T follicular helper cell (primary cell): ENCODE data around the gene CDH1.
"Not testable (repeated sequence)": the region's sequence is repeated elsewhere in the genome, so short reads cannot be mapped to it uniquely, and the experiment has no call there.

Experiments
- DNase-seq: peaks from one replicate; pipeline ENCODE4 v3.0.0-alpha.2; 2020; ENCODE audit warnings: low read depth
- total RNA-seq, 2 experiments: gene quantifications; one replicate each; lab custom pipeline; 2026; lab: John Stamatoyannopoulos, UW

CDH1 gene
- total RNA-seq = 0.96 to 1.1 reads per million in 2 experiments

DNA sequence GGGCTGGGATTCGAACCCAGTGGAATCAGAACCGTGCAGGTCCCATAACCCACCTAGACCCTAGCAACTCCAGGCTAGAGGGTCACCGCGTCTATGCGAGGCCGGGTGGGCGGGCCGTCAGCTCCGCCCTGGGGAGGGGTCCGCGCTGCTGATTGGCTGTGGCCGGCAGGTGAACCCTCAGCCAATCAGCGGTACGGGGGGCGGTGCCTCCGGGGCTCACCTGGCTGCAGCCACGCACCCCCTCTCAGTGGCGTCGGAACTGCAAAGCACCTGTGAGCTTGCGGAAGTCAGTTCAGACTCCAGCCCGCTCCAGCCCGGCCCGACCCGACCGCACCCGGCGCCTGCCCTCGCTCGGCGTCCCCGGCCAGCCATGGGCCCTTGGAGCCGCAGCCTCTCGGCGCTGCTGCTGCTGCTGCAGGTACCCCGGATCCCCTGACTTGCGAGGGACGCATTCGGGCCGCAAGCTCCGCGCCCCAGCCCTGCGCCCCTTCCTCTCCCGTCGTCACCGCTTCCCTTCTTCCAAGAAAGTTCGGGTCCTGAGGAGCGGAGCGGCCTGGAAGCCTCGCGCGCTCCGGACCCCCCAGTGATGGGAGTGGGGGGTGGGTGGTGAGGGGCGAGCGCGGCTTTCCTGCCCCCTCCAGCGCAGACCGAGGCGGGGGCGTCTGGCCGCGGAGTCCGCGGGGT, at the start of gene CDH1:
Gene CDH1 (plus strand): TSS at position 247 of the 684 bp plus-strand sequence. CDS start 124 bp downstream, at position 371.
- DNase-seq = no peak

DNA sequence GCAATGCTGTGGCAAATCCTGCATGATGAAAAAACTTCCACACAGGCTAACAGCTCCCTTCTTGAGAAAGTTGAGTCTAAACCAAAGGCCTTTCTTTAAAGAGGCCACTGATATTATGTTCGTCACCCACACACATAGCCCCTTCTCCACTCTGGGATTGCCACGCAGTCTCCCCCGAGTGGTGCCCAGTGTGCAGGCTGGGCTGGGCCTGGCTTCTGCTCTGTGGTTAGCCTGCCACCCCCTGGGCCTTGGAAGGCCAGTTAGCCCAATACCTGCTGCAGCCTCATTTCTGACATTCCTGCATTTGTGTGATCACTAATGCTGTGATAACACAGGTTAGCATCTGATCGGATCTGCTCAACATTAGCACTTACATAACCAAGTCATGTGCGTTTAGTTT, 47.2 kb upstream of the CDH1 start:
- DNase-seq = no peak

DNA sequence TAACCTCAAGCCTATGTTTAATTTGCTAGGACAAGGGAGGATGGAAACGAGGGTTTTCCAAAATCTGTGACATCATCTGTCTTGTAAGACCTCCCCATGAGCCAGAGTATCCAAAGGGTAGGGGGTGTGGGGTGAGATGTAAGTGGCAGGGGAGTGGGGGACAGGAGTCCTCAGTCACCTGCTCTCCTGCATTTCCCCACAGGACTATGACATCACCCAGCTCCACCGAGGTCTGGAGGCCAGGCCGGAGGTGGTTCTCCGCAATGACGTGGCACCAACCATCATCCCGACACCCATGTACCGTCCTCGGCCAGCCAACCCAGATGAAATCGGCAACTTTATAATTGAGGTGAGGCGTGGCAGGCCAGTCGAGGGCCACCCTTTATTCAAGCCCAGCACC, 41.5 kb upstream of the CDH1 start:
- DNase-seq = no peak

DNA sequence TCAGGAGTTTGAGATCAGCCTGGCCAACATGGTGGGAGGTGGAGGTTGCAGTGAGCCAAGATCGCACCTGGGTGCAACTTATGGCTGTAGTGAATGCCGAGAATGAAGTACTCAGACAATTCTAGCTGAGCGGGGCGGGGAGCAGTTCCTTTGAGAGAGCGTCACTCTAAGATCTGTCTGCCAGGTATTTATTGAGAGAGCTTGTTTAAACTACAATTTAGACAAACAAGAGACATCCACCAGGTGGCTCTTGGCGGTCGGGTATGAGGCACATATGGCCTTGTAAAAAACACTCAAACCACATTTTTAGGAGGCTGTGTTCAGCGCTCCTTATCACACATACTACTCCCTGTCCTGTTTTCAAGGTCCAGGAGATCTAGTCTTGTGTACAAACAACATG, 40.6 kb upstream of the CDH1 start:
- DNase-seq = no peak

DNA sequence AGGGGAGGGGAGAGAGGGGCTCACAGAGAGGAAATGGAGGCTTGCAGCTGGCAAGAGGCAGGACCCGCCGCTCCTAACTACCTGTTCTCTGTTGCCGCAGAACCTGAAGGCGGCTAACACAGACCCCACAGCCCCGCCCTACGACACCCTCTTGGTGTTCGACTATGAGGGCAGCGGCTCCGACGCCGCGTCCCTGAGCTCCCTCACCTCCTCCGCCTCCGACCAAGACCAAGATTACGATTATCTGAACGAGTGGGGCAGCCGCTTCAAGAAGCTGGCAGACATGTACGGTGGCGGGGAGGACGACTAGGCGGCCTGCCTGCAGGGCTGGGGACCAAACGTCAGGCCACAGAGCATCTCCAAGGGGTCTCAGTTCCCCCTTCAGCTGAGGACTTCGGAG, 39.0 kb upstream of the CDH1 start:
- DNase-seq = no peak

DNA sequence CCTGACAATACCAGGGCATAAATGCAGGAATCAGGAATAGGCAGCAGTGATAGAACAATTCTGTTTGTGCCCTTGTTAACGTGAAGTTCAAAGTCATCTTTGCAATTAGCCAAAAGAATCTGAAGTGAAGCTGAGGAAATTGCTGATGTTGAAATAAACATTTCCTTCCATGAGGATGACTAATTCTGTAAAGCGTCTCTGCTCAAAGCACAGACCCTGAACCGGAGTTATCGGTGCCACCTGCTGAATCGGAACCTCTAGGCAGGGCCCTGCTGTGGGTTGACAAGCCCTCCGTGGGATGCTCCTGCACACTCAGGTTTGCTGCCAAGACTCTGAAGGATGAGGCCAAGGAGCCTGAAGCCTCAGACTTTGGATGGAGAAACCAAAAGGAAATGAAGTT, 37.0 kb upstream of the CDH1 start:
- DNase-seq = no peak

DNA sequence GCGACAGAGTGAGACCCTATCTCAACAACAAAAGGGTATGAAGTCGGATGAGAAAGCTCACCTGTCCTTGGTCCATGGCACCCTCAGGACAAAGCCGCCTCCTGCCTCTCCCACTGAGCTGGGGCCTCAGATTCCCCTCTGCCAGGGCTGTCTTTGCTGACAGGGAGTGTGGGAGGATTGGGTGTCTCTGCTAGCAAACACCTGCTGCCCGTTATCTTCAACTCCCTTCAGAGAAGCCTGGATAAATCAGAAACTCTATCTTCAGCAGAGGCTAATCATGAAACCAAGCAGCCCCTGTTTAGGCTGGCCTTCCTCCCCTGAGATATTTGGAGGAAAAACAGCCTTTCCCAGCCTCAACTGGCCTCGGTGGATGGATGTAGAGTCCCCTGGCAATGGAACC, 36.3 kb upstream of the CDH1 start:
- no peak for DNase-seq

DNA sequence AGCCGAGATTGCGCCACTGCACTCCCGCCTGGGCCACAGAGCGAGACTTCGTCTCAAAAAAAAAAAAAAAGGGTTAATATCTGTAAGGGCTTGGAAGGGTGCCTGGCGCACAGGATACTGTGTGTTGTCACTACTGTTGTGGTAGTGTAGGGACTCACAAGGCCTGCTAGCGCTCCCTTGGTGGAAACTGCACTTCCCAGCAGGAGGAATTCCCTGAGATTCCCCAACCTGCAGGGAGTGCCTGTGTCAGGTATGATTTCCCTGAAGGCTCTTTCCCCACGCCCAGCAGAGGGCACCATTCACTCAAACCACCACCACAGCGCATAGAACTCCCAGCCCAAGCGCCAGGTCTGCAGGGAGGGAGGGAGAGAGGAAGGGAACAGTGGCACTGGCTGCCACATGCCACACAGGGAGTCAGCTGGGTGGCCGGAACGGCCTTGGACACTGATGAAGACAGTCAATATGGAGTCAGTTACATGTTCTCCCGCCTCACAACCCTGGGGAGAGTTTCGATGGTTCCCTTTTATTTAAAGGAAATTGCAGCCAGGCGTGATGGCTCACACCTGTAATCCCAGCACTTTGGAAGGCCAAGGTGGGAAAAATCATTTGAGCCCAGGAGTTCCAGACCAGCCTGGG, 32.7 kb upstream of the CDH1 start:
- DNase-seq = peak; percentile 11

DNA sequence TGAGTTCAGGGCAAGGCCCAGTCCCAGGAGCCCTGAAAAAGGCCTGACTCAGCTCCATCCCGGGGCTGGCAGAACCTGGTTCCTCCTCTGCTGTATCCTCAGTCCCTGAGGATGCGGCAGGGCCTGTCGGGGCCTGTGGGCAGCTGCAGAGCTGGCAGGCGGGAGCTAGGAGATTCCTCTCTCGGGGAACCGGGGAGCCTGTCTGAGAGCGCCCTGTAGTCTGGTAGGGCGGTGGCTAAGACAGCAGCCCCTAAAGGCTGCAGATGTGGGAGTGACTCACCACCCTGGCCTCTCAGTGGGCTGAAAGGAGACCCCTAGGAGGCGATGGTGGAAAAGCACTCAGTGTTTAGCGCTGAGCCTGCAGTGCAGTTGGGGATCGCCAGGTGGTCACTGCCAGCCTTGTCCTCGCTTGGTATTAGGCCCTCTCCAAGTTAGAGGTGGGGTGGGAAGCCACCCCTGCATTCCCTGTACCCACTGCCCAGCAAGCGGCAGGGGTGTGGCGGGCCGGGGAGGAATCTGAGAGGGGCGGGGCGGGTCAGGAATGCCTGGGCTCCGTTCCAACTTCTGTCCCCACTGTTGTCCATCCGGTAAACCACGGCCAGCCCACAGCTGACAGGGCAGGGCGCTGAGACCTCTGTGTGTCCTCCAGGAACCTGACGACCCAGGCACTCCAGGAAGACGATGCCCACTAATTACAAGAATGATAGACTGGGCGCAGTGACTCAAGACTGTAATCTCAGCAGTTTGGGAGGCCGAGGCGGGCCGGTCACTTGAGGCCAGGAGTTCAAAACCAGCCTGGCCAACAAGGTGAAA, 29.5 kb upstream of the CDH1 start:
- no peak for DNase-seq

DNA sequence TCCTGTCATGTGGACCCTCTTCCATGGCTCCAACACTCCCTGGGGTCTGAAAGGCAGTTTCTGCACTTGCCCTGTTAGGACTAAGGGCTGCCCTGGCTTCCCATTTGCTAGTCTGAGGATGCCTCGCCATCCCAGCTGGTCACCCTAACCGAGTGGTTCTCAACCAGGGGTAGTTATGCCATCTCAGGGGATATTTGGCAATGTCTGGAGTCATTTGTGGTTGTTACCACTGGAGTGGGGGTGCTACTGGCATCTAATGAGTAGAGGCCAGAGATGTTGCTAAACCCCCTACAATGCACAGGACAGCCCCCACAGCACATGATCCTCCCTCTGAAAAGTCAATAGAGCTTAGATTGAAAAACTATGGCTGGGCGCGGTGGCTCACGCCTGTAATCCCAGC, 26.9 kb upstream of the CDH1 start:
- DNase-seq = no peak

DNA sequence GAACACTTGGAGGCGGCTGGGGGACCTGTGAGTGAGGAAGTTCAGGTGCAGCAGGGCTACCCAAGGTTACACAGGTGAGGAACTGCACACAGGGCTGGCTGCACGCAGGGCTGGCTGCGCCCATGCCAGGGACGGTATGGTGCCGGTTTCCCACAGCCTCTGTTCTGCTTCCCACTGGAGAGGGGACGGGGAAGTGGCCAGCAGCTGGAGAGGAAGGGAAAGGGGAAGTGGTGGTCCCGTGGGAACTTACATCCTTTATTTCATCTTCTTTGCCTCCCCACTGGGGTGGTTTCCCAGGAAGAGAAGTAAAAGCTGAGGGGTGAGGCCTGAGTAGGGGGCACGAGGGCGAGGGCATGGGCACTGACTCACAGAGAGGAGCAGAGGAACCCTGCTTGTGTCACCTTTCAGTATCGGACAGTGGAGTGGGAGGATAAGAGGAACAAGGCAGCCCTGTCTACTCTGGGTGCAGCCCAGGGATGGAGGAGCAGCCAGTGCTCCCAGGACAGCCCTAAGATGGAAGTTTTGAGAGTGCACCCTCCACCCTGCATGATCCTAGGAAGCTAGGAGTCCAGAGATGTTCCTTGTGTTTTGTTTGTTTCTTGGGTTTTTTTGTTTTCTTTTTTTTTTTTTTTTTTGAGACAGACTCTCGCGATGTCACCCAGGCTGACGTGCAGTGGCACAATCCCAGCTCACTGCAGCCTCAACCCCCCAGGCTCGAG, 25.5 kb upstream of the CDH1 start:
- no peak for DNase-seq

DNA sequence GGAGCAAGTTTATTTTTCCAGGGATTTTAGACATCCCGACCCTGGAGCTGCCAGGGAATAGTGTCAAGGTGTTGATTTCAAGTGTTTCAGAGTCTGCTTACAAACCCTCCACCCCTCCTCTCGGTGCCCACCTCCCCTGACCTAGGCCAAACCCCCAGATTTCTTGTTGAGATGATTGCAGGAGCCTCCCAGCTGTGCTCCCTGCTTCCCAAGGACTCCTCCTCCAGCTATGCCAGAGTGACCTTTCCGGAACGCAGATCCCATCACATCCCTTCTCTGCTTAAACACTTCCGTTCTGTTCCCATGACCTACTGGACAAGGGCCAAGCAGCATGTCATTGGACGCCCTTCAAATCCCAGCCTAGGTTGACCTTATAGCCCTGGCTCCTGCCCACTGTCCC, 23.7 kb upstream of the CDH1 start:
- DNase-seq = no peak

DNA sequence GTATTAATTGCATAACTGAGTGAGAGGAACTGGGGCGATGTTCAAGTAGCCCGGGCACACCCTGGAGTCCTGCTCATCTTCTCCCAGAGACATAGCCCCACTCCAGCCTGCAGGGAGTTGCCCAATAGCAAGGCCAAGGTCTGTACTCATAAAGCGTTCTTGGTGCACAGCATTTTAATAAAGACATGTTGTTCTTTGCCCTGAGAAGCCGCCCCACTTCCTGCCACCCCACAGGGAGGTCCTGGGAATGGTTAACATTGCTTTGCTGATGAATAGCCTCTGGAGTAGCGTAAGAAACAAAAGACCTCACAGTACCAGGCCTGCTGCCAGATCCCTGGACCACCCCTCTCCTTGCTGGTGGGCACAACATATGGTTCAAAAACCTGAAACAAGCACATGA, 21.6 kb upstream of the CDH1 start:
- no peak for DNase-seq

DNA sequence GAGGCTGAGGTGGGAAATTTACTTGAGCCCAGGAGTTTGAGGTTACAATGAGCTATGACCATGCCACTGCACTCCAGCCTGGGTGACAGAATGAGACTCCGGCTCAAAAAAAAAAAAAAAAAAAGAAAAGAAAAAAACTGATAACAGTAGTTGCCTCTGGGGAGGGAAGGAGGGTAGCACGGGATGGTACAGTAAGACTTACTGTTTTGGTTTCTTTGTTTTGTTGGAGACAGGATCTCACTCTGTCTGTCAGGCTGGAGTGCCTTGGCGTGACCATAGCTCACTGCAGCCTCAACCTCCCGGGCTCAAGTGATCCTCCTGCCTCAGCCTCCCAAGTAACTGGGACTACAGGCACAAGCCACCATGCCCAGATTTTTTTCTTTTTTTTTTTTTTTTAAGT, 20.6 kb upstream of the CDH1 start:
- not testable (repeated sequence) for DNase-seq

DNA sequence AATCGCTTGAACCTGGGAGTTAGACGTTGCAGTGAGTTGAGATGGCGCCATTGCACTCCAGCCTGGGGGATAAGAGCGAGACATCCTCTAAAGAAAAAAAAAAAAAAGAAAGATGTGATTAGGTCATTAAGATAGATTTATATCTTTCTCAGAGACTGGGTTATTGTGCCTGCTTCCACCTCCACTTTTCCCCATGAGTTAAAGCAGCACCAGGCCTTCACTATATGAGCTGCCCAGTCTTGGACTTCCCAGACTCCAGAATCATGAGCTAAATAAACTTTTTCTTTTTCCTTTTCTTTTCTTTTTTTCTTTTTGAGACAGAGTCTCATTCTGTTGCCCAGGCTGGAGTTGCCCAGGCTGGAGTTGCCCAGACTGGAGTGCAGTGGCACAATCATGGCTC, 19.4 kb upstream of the CDH1 start:
- no peak for DNase-seq

DNA sequence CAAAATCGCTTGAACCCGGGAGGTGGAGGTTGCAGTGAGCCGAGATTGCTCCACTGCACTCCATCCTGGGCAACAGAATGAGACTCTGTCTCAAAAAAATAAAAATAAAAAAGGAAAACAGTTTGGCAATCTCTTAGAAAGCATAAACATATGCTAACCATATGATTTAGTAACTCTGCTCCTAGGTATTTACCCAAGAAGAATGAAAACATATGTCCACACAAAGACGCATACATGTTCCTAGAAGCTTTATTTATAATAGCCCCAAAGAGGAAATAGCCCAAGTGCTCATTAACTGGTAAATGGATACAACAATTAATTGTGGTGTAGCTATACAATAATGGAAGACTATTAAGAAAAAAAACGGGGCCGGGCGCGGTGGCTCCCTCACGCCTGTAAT, 18.5 kb upstream of the CDH1 start:
- no peak for DNase-seq

DNA sequence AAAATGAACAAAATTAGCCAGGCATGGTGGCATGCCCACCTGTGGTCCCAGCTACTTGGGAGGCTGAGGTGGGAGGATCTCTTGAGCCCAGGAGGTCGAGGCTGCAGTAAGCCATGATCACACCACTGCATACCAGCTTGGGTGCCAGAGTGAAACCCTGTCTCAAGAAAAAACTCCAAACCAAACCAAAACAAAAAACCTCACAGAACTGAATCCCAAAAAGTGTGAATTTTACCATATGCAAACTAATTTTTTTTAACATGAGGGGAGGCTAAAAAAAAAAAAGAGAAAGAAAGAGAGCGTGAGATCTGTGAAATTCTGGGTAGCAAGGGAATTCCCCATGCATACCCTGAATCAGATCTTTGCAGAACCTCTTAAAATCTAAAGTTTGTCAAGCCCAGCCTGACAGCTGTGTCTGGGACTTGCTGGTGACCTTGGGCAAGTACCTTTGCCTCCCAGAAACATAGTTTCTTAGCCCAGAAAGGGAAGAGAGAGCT, 17.1 kb upstream of the CDH1 start:
- DNase-seq = no peak

DNA sequence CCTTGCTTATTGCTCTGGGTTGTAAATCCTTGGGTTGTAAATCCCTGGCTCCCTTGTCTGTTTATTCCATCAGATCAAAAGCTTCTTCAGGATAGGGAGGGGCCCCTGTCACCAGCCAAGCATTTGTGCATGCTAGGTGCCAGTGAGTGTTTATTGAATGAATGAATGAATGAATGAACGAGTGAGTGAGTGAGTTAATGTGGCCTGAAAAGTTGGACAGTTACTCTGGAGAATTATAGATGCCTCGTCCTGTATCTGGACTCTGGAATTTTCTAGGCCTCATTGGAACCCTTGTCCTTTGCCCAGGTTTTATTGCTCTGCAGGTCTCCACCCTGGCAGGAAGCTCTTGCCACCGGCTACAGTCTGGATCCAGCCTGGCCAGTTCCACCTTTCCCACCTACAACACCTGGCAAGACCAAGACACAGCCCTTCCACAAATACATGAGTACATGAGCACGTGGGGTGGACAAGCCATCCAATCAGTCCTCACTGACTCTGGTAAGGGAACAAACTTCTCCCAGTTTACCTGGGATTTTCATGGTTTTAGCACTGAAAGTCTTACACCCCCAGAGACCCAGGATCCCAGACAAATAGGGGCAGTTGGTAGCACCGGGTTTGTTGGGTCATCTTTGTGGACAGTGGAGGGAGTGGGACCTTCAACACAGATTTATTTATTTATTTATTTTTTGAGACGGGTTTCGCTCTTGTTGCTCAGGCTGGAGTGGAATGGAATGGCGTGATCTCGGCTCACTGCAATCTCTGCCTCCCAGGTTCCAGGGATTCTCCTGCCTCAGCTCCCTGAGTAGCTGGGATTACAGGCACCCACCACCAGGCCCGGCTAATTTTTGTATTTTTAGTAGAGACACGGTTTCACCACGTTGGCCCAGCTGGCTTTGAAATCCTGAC, 14.7 kb upstream of the CDH1 start:
- DNase-seq = no peak

DNA sequence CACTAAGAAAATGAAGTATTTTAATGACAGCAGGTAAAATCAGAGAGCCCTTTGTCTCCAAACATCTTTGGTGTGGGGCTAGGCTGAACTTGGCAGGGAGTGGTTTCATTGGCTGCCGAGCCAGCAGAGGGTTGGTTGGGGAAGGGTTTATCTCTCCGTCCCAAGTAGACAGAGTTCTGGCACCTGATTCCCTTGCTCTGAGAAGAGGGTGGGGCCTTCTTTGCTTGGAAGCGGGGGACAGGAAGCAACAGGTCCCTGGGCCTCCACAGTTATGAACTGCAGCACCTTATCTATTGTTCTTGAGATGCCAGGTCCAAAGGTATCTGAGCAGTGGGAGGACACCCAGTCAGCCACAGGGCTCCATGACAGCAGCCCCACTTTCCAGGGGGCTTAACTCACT, 12.3 kb upstream of the CDH1 start:
- no peak for DNase-seq

DNA sequence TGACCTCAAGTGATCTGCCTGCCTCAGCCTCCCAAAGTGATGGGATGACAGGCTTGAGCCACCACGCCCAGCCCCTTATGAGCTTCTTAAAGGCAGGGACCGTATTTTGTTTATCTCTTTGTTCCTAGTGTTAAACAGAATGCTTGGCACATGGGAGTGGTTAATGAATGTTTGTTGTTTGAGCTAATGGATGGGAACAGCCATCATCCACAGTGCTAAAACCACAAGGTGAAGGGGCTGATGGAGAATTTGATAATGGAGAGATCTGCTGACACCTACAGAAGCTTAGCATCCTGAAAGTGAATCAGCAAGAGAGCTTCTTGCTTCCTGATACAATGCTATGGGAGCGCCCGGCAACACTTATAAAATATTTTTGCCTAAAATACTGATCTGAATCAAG, 8.6 kb upstream of the CDH1 start:
- DNase-seq = no peak

DNA sequence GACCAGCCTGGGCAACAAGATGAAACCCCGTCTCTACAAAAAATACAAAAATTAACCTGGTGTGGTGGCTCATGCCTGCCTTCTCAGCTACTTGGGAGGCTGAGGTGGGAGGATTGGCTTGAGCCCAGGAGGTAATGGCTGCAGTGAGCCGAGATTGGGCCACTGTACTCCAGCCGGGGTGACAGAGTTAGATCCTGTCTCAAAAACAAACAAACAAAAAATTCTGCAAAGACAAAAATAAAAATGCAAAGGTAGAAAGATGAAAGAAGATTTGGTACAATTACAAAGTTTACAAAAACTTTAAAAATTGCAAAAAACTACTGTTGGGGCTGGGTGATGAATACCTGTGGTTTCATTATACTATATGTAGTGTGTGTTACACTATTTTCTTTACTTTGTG, 5.5 kb upstream of the CDH1 start:
- no peak for DNase-seq
